ENCODE measurements around the gene TASP1.
"Not testable (repeated sequence)": the region's sequence is repeated elsewhere in the genome, so short reads cannot be mapped to it uniquely, and the experiment has no call there.

GRCh38 chr20:13616713-13617112 lies 22.0 kb downstream of the TASP1 start:
- TF ChIP-seq CTCF (IDR thresholded peaks at IDR 0.05; ENCODE audit: low read depth, low read length); EZH2phosphoT487 (IDR thresholded peaks at IDR 0.05; ENCODE audit: low read depth): not testable (repeated sequence)

Data from OCI-LY3 (cell line).